Right cardiac atrium (tissue), 5 donors: ENCODE results near the gene RHD. TPM values are rescaled to one million over a fixed set of nuclear protein-coding genes. Genes with fewer than 3 reads are reported as not detected.
A peak's percentile ranks its signal among the peaks of the same experiment; 100 is the strongest.
"Not testable (repeated sequence)": the region's sequence is repeated elsewhere in the genome, so short reads cannot be mapped to it uniquely, and the experiment has no call there.

Experiments used
- ATAC-seq, 2 donors: fragments of 200-7000 bp; cut with Tn5 transposase; one replicate each; pipeline versions ENCODE4 v1.8.0 to v1.9.1; 2020; ENCODE audit warnings: moderate library complexity in 2 of 2, mild to moderate bottlenecking in 1 of 2
- DNase-seq, 3 donors: peaks; one replicate each; pipeline ENCODE4 v3.0.0-alpha.2; 2020
- H3K27ac ChIP-seq: one replicate; pipeline ENCODE4 v1.5.1; 2013; ENCODE audit warnings: mild to moderate bottlenecking, low read length, control low read depth, moderate library complexity
- H3K27me3 ChIP-seq: one replicate; pipeline ENCODE4 v1.6.1; 2013; ENCODE audit not compliant: control insufficient read depth, insufficient read depth
- H3K4me1 ChIP-seq: one replicate; pipeline ENCODE4 v1.6.1; 2013; ENCODE audit warnings: low read length; ENCODE audit not compliant: control insufficient read depth, insufficient read depth
- H3K4me3 ChIP-seq: one replicate; pipeline ENCODE4 v1.5.1; 2013; ENCODE audit warnings: low read length, control low read depth
- H3K9me3 ChIP-seq: one replicate; pipeline ENCODE4 v1.6.1; 2013; ENCODE audit warnings: low read length; ENCODE audit not compliant: control insufficient read depth
- WGBS: extraction: QIAGEN DNeasy Blood & Tissue Kit; methylation state at CpG from one replicate; pipeline ENCODE4 v1.1.7; 2013; 5-methylcytosine and 5-hydroxymethylcytosine counted together
- intact Hi-C, 4 donors: fragments of 100-400 bp; cut with DNase I; formaldehyde crosslinking; loops; one replicate each; pipeline versions ENCODE4 v1.11.0 to v1.14.0; 2022 to 2023
- polyA plus RNA-seq: library from polyadenylated mRNA; stranded (reverse); fragments of 200-250 nt; gene quantifications from one replicate; pipeline ENCODE4 v1.2.3, GENCODE V29; 2013
- total RNA-seq, 4 donors: library from RNA; stranded (reverse); fragmentation: NEBNext Ultra II Directional; extraction: Animal tissue kit (Norgen Biotek cat#: 25700); gene quantifications; one replicate each; pipeline ENCODE4 v1.2.1, GENCODE V29; 2021
- donor health status: healthy with polysubstance abuse.
- donor health status: DM: no; HTN: yes; CAD: no.
- donor health status: DM: no; HTN: no; CAD: no.
- donor health status: DM: no; HTN: yes; CAD: no; lungs with severe emphysema.
- donor health status: DM: yes; HTN: yes; CAD: no.

Gene RHD
- total and polyA plus RNA-seq, 5 donors, result 0.16 to 0.37 (median 0.27) TPM; not detected in 1

- H3K27ac ChIP-seq, H3K9me3 ChIP-seq, H3K4me3 ChIP-seq, DNase-seq, H3K27me3 ChIP-seq, H3K4me1 ChIP-seq, ATAC-seq: not testable (repeated sequence)
- 88% methylated on average over 3 of the region's 3 CpGs for WGBS
- intact Hi-C loops, result loop anchor here in 1 of 4 donors (5.0 kb wide), 1 partner anchor 126 kb away; no protein-coding TSS in a partner anchor
Observed at GRCh38 chr1:25285862-25286261, 13.6 kb downstream of the RHD start.

- H3K4me1 ChIP-seq, H3K27me3 ChIP-seq, H3K9me3 ChIP-seq, ATAC-seq, H3K4me3 ChIP-seq, H3K27ac ChIP-seq, DNase-seq: not testable (repeated sequence)
- intact Hi-C loops, result loop anchor here in 1 of 4 donors (5.0 kb wide), 1 partner anchor 125 kb away; no protein-coding TSS in a partner anchor
- 66% methylated on average over 5 of the region's 6 CpGs for WGBS
Observed at GRCh38 chr1:25287164-25287563, 14.9 kb downstream of the RHD start.

- not testable (repeated sequence) for H3K27me3 ChIP-seq, H3K9me3 ChIP-seq, ATAC-seq, H3K27ac ChIP-seq, H3K4me3 ChIP-seq, H3K4me1 ChIP-seq, DNase-seq
- intact Hi-C loops, result loop anchor here in 1 of 4 donors (5.0 kb wide), 1 partner anchor 124 kb away; no protein-coding TSS in a partner anchor
- 87% methylated on average over 3 of the region's 8 CpGs for WGBS
Observed at GRCh38 chr1:25288573-25289101, 16.3 kb downstream of the RHD start.

DNA sequence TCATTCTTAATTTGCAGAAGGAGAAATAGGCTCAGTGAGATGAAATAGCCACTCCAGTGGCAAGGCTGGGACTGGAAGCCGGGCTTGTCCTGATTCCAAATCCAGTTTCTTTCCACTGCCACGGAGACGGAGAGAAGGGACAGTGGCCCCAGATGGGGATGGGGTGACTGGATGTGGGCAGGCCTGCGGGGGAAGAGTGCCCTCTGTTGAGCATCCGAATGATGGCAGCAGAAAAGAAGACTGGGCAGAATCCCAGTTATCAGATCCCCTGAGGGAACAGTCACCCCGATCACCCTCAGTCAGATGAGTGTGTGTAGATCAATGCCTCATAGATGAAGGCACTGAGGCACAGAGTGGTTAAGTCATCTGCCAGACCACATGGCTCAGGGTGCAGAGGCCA lies 17.7 kb downstream of the RHD start:
- H3K4me1 ChIP-seq, ATAC-seq, H3K27me3 ChIP-seq, H3K27ac ChIP-seq, H3K9me3 ChIP-seq, H3K4me3 ChIP-seq, intact Hi-C loops, DNase-seq: not testable (repeated sequence)
- 16% methylated on average over 5 of the region's 6 CpGs for WGBS

- H3K27me3 ChIP-seq, intact Hi-C loops, H3K4me1 ChIP-seq, H3K4me3 ChIP-seq, H3K27ac ChIP-seq, DNase-seq, ATAC-seq, H3K9me3 ChIP-seq: not testable (repeated sequence)
- 84% methylated on average over 2 of the region's 2 CpGs for WGBS
Observed at GRCh38 chr1:25293426-25293825, 21.1 kb downstream of the RHD start.

DNA sequence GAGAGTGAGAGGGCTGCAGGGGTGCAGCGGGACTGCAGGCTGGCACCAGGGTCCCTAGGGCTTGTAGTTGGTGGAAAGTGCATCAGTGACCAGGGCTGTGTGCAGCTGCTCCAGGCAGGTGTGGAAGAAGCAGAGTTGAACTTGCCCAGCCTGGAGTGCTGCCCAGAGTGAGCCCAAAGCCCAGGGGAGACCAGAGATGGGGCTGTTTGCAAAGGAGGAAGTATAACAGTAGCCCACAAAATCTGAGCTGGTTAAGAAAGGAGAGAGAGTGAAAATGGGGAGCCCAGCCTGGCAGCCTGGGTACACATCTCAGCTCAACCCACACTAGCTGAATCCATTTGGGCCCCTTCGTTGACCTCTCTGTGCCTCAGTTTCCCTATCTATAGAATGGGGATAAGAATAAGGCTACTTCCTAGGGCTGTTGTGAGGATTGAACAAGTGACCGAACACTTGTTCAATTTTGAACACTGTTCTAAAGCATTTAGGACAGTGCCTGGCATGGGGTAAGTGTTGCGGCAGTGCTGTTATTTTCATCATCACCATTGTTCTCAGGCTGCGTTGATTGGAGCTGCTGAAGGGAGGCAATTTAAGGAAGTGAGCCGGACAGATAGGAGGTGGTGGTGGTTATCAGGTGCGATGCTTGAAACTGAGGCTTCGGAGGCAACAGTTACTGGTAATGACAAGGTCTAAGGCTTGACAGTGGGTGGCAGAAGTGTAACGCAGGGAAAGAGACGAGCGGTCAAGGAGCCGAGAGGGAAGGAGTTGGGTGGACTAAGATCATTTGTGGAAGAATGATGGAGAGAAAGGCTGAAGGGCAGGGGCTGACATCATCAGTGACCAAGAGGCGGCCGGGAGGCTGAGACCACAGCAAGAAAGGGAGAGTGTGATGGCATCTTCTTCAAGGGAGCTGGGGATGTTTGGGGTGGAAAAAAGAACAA lies 22.8 kb downstream of the RHD start:
- H3K4me1 ChIP-seq, intact Hi-C loops, H3K27ac ChIP-seq, H3K9me3 ChIP-seq, DNase-seq, H3K4me3 ChIP-seq, H3K27me3 ChIP-seq: not testable (repeated sequence)
- ATAC-seq, result peak in 1 of 2 donors; percentile 78
- 62% methylated on average over 4 of the region's 14 CpGs for WGBS

DNA sequence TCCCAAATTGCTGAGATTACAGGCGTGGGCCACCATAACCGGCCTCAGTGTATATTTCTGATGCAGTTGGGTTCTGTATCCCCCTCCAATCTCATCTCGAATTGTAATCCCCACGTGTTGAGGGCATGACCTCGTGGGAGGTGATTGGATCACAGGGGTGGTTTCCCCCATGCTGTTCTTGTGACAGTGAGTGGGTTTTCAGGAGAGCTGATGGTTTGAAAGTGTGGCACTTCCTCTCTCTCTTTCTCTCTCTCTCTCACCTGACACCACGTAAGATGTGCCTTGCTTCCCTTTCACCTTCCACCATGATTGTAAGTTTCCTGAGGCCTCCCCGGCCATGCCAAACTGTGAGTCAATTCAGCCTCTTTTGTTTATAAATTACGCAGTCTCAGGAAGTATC lies 24.2 kb downstream of the RHD start:
- intact Hi-C loops, H3K9me3 ChIP-seq, H3K27me3 ChIP-seq, DNase-seq, ATAC-seq, H3K4me1 ChIP-seq, H3K4me3 ChIP-seq, H3K27ac ChIP-seq: not testable (repeated sequence)
- 56% methylated on average over 5 of the region's 8 CpGs for WGBS

DNA sequence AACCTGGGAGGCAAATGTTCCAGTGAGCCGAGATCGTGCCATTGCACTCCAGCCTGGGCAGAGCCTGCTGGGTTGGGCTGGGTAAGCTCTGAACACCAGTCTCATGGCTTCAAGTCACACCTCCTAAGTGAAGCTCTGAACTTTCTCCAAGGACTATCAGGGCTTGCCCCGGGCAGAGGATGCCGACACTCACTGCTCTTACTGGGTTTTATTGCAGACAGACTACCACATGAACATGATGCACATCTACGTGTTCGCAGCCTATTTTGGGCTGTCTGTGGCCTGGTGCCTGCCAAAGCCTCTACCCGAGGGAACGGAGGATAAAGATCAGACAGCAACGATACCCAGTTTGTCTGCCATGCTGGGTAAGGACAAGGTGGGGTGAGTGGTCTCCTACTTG lies 28.4 kb downstream of the RHD start:
- DNase-seq (peak in 2 of 3 donors; percentile 44 to 52), ATAC-seq (peak in 1 of 2 donors; percentile 82)
- H3K4me3 ChIP-seq, H3K4me1 ChIP-seq, H3K27me3 ChIP-seq, H3K9me3 ChIP-seq, intact Hi-C loops: not testable (repeated sequence)
- peak overlapping the region; percentile 75 for H3K27ac ChIP-seq
- WGBS, result 58% methylated on average over 7 of the region's 9 CpGs

DNA sequence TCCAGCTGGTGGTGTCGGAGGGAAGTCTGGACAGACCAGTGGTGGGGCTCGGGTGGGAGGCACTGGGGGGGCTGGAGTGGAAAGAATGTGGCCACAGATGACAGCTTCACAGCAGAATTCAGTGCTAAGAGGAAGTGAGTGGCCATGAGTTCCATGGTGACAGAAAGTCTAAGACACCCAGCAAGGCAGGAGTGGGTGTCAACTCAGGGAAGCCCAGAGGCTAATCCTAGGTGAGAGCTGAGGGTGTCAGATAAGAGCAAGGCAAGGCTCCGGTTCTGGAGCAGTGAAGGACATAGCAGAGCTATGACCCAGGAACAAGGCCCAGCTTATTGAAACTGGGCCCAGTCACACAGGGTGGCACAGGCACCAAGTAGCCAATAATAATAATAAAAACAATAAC lies 30.0 kb downstream of the RHD start:
- H3K27me3 ChIP-seq, DNase-seq, H3K4me1 ChIP-seq, intact Hi-C loops, H3K27ac ChIP-seq, H3K9me3 ChIP-seq, H3K4me3 ChIP-seq: not testable (repeated sequence)
- 65% methylated on average over 3 of the region's 3 CpGs for WGBS
- peak in 1 of 2 donors; percentile 56 for ATAC-seq

GRCh38 chr1:25304936-25305335 lies 32.6 kb downstream of the RHD start:
- H3K27me3 ChIP-seq, H3K27ac ChIP-seq, H3K4me1 ChIP-seq, intact Hi-C loops, DNase-seq, H3K4me3 ChIP-seq, H3K9me3 ChIP-seq: not testable (repeated sequence)
- WGBS, result 36% methylated on average over 4 of the region's 4 CpGs
- ATAC-seq, result peak in 1 of 2 donors; percentile 66

DNA sequence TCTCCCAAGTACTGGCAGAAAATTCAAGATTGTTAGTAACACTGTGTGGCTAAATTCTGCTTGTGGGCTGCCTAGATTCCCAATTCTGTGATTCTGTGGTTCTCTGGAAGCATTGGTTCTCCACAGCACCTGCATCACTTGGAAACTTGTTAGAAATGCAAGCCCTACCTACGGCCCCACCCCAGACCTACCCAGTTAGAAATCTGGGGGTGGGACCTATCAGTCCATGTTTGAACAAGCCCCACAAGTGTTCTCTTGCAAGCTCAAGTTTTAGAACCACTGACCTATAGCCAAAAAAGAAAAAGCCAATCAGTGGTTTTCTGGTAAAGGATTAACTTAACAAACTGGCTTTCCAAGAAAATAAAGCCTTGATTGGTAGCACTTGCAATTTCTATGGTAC lies 35.9 kb downstream of the RHD start:
- DNase-seq, H3K27ac ChIP-seq, ATAC-seq: not testable (repeated sequence)

More for the DNA sequence above, 35.9 kb downstream of the RHD start:
- H3K27me3 ChIP-seq, H3K9me3 ChIP-seq, H3K4me3 ChIP-seq, H3K4me1 ChIP-seq, intact Hi-C loops: not testable (repeated sequence)
- no CpG with 5 or more reads among the region's 1 CpG for WGBS
